KOPT-K1 (cell line): ENCODE data around the gene ADM5.
"Not testable (repeated sequence)": the region's sequence is repeated elsewhere in the genome, so short reads cannot be mapped to it uniquely, and the experiment has no call there.

Experiments
- H3K27ac ChIP-seq: fragments of 200-600 bp; sonication (generic); 2 replicates; pipeline ENCODE4 v1.5.1; 2016; ENCODE audit warnings: antibody characterized with exemption, mild to moderate bottlenecking, low read depth, low read length; ENCODE audit not compliant: poor library complexity, severe bottlenecking
- H3K36me3 ChIP-seq: fragments of 200-600 bp; sonication (generic); 2 replicates; pipeline ENCODE4 v1.5.1; 2017; ENCODE audit warnings: antibody characterized with exemption, mild to moderate bottlenecking, low read length, moderate library complexity; ENCODE audit not compliant: insufficient read depth
- H3K9me3 ChIP-seq: fragments of 200-600 bp; sonication (generic); 2 replicates; pipeline ENCODE4 v1.5.1; 2017; ENCODE audit warnings: antibody characterized with exemption, low read length, mild to moderate bottlenecking; ENCODE audit not compliant: insufficient read depth, poor library complexity, severe bottlenecking

ADM5 gene

DNA sequence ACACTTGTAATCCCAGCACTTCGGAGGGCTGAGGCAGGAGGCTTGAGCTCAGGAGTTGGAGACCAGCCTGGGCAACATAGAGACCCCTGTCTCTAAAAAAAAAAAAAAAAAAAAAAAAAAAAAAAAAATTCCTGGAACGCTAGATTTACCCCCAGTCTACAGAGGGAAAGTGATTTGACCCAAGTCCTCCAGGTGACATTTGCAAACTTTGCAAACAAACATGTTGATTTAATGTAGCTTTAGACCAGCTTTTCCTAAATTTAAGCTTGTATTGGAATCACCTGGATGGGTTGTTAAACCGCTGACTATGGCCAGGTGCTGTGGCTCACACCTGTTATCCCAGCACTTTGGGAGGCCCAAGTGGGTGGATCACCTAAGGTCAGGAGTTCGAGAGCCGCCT is 10.0 kb downstream of the ADM5 start:
- H3K27ac ChIP-seq, result no peak overlapping the region
- H3K9me3 ChIP-seq, result no peaks in the 10 kb centered on the region
- no peaks in the 10 kb centered on the region for H3K36me3 ChIP-seq

DNA sequence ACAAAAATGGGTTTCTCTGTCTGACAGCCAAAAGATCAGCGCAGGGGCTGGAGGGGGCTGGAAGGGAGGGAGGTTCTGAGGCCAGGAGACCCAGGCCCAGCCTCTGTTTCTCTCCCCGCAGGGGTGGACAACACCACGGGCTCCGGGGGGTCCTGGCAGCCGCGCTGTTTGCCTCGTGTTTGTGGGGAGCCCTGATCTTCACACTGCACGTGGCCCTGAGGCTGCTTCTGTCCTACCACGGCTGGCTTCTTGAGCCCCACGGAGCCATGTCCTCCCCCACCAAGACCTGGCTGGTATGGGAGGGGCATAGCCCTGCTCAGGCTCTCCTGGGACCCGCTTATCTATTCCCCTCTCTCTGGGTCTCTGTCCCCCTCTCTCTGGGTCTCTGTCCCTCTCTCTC is 11.2 kb downstream of the ADM5 start:
- Histone ChIP-seq H3K27ac (no peak overlapping the region), H3K36me3 (no peaks in the 10 kb centered on the region), H3K9me3 (no peaks in the 10 kb centered on the region)

DNA sequence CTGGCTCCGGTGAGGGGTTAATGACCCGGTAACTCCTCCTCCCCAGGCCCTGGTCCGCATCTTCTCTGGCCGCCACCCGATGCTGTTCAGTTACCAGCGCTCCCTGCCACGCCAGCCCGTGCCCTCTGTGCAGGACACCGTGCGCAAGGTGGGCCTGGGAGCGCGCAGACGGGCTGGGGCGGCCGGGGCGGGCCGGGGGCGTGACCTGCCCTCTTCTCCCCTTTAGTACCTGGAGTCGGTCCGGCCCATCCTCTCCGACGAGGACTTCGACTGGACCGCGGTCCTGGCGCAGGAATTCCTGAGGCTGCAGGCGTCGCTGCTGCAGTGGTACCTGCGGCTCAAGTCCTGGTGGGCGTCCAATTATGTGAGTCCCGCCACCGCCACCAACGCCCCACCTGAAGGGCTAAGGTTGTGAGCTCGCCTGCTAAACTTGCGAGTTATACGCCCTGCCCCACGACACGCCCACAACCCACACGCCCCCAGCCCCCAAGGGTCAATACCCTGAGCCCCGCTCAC is 11.9 kb downstream of the ADM5 start:
- H3K27ac ChIP-seq, result no peak overlapping the region
- H3K9me3 ChIP-seq, result no peaks in the 10 kb centered on the region
- no peaks in the 10 kb centered on the region for H3K36me3 ChIP-seq

DNA sequence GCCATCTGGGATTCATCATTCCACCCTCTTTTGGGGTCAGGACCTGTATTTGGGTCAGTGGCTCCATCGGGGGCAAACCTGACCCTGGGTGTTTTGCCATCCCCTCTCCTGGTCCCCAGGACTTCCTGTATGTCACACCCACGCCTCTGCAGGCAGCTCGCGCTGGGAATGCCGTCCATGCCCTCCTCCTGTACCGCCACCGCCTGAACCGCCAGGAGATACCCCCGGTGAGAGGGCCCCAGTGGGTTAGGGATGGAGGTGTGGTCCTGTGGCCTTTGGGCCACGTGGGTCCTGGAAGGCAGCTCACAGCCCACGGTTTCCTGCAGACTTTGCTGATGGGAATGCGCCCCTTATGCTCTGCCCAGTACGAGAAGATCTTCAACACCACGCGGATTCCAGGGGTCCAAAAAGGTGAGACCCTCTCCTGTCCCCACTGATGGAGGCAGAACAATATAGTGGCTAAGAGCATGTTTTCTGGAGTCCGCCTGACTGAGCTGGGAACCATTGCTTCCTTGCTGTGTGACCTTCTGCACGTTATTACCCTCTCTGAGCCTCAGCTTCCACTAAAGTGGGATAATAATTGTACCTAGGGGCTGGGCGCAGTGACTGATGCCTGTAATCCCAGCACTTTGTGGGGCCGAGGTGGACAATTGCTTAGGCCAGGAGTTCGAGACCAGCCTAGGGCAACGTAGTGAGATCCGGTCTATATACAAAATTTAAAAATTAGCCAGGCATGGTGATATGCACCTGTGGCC is 15.7 kb downstream of the ADM5 start:
- H3K27ac ChIP-seq, result no peak overlapping the region
- H3K9me3 ChIP-seq, result no peaks in the 10 kb centered on the region
- H3K36me3 ChIP-seq, result no peaks in the 10 kb centered on the region

DNA sequence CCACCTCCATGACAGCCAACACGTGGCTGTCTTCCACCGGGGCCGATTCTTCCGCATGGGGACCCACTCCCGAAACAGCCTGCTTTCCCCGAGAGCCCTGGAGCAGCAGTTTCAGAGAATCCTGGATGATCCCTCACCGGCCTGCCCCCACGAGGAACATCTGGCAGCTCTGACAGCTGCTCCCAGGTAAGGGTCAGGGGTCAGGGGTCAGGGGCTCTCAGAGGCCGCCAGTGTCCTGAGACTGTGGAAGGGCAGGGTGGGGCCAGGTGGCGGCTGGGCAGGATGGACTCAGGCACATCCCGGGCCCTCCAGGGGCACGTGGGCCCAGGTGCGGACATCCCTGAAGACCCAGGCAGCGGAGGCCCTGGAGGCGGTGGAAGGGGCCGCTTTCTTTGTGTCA is 16.5 kb downstream of the ADM5 start:
- H3K36me3 ChIP-seq, result no peaks in the 10 kb centered on the region
- H3K27ac ChIP-seq, result no peak overlapping the region
- no peaks in the 10 kb centered on the region for H3K9me3 ChIP-seq

DNA sequence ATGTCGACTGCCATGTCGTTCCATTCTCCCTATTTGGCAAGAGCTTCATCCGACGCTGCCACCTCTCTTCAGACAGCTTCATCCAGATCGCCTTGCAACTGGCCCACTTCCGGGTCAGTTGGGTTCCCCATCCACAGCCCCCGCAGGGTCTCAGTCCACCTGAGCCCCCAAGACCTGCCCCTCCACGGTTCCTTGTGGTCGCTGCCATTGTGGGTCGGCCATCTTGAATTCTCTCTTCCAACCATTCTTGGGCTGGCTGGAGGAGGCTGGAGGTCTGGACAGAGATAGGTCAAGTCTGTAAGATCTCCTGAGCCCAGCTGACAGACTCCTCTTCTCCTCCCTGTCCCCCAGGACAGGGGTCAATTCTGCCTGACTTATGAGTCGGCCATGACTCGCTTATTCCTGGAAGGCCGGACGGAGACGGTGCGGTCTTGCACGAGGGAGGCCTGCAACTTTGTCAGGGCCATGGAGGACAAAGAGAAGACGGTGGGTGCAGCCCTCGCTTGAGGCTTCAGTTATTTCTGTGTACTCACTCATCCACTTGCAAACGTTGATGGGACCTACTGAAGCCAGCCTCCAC is 21.1 kb downstream of the ADM5 start:
- Histone ChIP-seq H3K36me3 (no peaks in the 10 kb centered on the region), H3K9me3 (no peaks in the 10 kb centered on the region), H3K27ac (no peak overlapping the region)

DNA sequence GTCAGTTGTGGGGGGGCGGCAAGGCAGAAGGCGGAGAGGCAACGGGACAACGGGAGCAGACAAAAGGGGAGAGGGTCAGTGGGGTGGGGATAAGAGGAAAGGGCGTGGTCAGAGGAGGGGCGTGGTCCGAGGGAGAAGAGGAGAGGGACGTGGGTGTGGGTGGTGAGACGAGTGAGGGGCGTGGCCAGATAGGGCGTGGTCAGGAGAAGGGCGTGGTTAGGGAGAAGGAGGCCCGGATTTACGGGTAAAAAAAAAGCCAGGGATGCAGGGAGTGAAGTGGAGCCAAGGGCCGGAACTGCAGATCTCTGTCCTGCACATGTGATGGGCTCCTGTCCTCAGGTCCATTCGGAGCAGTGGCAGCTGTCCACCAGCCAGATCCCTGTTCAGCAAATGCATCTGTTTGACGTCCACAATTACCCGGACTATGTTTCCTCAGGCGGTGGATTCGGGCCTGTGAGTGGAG is 23.0 kb downstream of the ADM5 start:
- H3K36me3 ChIP-seq, result no peaks in the 10 kb centered on the region
- no peaks in the 10 kb centered on the region for H3K9me3 ChIP-seq
- no peak overlapping the region for H3K27ac ChIP-seq

DNA sequence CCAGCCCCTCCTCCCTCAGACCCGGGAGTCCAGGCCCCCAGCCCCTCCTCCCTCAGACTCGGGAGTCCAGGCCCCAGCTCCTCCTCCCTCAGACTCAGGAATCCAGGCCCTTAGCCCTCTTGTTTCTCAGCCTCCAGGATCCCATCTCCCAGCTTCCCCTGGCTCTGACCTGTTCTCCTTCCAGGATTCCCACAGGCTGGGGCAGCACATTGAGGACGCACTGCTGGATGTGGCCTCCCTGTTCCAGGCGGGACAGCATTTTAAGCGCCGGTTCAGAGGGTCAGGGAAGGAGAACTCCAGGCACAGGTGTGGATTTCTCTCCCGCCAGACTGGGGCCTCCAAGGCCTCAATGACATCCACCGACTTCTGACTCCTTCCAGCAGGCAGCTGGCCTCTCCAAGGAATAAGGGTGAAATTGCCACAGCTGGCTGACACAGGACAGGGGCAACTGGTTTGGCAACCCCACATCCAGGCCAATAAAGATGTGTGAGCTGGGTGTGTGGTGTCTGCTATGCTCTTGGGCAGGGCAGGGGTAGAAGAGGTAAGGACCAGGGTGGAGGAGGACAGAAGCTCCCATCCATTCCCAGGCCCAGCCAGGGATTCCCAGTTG is 23.9 kb downstream of the ADM5 start:
- H3K9me3 ChIP-seq, result no peaks in the 10 kb centered on the region
- H3K27ac ChIP-seq, result no peak overlapping the region
- no peaks in the 10 kb centered on the region for H3K36me3 ChIP-seq

DNA sequence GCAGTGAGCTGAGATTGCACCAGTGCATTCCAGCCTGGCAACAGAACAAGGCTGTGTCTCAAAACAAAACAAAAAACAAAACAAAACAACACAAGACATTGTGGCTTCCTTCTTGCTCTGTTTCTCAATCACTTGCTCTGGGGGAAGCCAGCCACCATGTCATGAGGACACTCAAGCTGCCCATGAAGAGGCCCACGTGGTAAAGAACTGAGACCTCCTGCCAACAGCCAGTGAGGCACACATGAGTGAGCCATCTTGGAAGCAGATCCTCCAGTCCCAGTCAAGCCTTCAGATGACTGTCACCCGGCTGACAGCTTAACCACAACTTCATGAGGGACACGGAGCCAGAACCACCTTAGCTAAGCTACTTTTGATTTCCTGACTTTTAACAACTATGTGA is 26.8 kb downstream of the ADM5 start:
- H3K36me3 ChIP-seq, result no peaks in the 10 kb centered on the region
- no peak overlapping the region for H3K27ac ChIP-seq
- no peaks in the 10 kb centered on the region for H3K9me3 ChIP-seq

DNA sequence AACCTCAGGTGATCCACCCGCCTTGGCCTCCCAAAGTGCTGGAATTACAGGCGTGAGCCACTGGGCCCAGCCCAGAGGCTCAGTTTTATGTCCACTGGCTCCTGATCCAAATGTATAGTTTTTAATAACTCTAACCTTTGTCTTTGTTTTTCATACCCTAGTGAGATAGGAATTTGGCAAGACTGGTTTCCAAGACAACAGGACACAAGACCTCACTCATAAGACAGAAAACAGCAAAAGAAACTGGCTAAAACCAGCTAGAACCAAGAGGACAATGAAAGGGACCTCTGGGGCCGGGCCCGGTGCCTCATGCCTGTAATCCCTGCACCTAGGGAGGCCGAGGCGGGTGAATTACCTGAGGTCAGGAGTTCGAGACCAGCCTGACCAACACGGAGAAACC is 29.1 kb downstream of the ADM5 start:
- no peaks in the 10 kb centered on the region for H3K9me3 ChIP-seq
- H3K27ac ChIP-seq, result no peak overlapping the region
- H3K36me3 ChIP-seq, result no peaks in the 10 kb centered on the region

DNA sequence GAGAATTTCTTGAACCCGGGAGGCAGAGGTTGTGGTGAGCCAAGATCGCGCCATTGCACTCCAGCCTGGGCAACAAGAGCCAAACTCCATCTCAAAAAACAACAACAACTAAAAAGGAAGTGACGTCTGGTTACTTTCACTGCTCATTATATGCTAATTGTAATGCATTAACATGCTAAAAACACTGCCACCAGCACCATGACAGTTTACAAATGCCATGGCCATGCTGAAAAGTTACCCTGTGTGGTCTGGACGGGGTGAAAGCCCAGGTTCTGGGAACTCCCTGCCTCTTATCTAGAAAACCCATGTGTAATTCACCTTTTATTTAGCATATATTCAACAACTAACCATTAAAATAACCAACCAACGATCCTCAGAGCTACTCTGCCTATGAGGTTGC is 29.6 kb downstream of the ADM5 start:
- H3K9me3 ChIP-seq, result no peaks in the 10 kb centered on the region

DNA sequence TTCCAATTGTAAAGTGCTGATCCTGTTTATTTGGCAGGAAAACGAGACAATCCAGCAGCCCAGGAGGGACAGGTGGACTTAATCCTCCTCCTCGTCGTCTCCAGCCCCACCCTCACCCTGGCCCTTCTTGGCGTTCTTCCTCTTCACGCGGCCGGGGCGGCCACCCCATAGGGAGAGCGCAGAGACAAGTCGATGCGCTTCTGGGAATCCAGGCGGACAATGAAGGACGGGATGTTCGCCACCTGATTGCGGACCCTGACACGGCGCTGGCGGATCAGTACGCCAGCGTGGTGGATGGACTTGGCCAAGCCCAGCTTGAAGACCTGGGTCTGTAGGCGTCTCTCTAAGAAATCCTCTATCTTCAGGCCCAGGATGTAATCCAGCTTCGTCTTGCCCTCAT is 30.0 kb downstream of the ADM5 start:
- H3K36me3 ChIP-seq, H3K9me3 ChIP-seq, H3K27ac ChIP-seq: not testable (repeated sequence)

More for the DNA sequence above, 29.6 kb downstream of the ADM5 start:
- Histone ChIP-seq H3K36me3 (no peaks in the 10 kb centered on the region), H3K27ac (no peak overlapping the region)

DNA sequence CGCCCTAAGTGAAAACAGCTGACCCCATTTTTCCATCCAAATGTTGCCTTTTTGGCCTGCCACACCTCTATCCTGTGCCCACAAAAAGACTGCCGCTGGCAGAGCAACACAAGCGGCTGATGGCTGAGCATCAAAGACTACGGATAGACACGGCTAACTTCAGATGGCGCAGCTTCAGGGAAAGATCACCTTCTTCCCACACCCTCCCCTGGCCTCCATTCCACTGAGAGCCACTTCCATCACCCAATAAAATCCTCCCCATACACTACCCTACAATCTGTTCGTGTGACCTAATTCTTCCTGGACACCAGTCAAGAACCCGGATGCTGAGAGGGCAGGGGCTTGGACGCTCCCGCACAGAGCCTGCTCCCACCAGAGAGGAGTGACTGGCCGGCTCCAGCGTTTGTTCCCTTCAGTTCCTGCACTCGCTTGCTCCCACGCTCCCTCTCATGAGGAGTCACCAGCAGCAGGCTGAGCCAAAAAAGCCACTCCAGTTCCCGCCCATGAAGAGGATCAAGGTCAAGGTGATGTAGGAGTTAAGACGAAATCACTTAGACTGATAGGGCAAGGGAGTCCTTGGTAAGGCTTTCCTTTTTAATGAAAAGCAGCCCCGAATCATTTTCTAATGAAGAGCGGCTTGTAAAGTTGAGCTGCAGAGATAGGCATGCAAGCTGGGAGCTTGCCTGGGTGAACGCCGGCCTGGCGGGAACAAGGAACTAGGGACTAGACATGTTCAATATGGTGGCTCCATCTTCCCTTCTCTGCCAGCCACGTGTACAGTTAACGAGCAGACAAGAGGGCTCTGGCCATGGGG is 38.0 kb downstream of the ADM5 start:
- Histone ChIP-seq H3K36me3 (no peaks in the 10 kb centered on the region), H3K27ac (no peak overlapping the region), H3K9me3 (no peaks in the 10 kb centered on the region)

DNA sequence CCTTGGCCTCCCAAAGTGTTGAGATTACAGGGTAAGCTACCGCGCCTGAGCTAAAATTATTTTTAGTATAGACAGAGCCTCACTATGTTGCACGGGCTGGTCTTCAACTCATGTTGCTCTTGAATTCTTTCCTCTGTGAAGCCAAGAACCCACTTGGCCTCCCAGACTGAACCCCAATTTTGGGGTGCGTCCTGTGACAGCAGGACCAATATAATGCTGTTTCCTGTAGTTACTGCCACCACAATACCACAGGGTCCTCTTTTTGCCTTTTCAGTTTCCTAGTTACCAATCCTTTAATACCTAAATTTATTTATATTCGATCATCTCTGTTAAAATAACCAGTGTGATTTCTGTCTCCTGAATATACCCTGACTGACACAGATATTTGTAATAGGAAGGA is 40.8 kb downstream of the ADM5 start:
- no peak overlapping the region for H3K27ac ChIP-seq
- H3K9me3 ChIP-seq, result no peaks in the 10 kb centered on the region
- H3K36me3 ChIP-seq, result no peaks in the 10 kb centered on the region

DNA sequence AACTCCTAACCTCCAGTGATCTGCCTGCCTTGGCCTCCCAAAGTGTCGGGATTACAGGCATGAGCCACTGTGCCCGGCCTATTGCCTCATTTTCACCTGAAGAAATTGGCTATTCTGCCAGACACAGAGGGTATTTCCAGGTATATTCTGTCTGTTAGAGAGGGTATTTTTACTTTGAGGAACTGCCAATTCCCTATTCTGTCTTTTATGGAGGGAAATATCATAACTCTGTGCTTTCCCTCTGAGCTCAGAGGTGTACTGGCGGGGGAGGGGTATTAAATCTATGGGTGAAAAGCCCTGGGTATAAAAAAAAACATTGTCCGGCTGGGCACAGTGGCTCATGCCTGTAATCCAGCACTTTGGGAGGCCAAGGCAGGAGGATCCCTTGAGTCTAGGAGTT is 48.9 kb downstream of the ADM5 start:
- Histone ChIP-seq H3K27ac (no peak overlapping the region), H3K36me3 (no peaks in the 10 kb centered on the region), H3K9me3 (no peaks in the 10 kb centered on the region)
